ENCODE results near the gene SDR42E2.

The SDR42E2 gene

DNA sequence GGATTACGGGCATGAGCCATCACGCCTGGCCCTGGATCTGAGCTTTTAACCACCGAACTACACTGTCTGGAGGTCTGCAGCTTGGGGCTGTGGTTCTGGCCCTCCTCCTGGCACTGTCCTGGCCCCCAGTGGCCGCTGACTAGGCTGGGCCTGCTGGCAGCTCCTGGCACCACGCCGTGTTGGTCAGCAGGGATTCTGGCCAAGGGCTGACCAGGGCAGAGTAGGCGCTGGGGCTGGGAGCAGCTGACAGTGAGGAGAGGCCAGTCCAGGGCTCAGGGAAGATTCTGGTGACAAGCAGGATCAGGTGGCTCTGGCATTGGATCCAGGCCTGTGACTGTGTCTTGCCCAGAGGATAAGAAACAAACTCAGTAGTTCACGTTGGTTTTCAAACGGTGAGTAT, 58.4 kb downstream of the SDR42E2 start:
- no peak overlapping the region for H3K4me3 ChIP-seq (ENCODE audit: low read length in 2 of 2)
- H3K27ac ChIP-seq (ENCODE audit: low read depth in 2 of 2, low read length in 2 of 2), result peak overlapping the region in 1 of 2 donors; percentile 38
- peaks cover 10 to 11% of the 10 kb centered on the region in 2 donors for H3K4me1 ChIP-seq (ENCODE audit: control insufficient read depth in 2 of 2, insufficient read depth in 2 of 2, low read length in 2 of 2)
- no peak overlapping the region for H3K9ac ChIP-seq (ENCODE audit: low read depth in 1 of 2, low read length in 2 of 2)
- no peaks in the 10 kb centered on the region for H3K27me3 ChIP-seq (ENCODE audit: control insufficient read depth in 2 of 2, insufficient read depth in 2 of 2, low read length in 2 of 2)
- H3K36me3 ChIP-seq (ENCODE audit: control insufficient read depth in 2 of 2, insufficient read depth in 2 of 2, low read length in 2 of 2), result peaks cover 0 to 2% of the 10 kb centered on the region in 2 donors
- H3K9me3 ChIP-seq (ENCODE audit: control insufficient read depth in 2 of 2, low read length in 2 of 2), result no peaks in the 10 kb centered on the region

DNA sequence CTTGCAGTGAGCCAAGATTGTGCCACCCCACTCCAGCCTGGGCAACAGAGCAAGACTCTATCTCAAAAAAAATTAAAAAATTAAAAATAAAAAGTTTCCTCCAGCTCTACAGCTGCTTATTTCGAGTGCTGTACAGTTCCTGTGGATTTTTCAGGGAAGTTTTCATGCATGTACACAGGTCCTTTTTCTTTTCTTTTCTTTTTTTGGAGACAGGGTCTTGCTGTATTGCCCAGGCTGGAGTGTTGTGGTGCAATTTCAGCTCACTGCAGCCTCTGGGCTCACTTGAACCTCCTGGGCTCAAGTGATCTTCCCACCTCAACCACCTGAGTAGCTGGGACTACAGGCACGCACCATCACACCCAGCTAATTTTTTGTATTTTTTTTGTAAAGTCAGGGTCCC, 59.7 kb downstream of the SDR42E2 start:
- Histone ChIP-seq H3K4me1 (ENCODE audit: control insufficient read depth in 2 of 2, insufficient read depth in 2 of 2, low read length in 2 of 2) (peaks cover 10 to 11% of the 10 kb centered on the region in 2 donors), H3K9ac (ENCODE audit: low read depth in 1 of 2, low read length in 2 of 2) (no peak overlapping the region), H3K9me3 (ENCODE audit: control insufficient read depth in 2 of 2, low read length in 2 of 2) (no peaks in the 10 kb centered on the region), H3K4me3 (ENCODE audit: low read length in 2 of 2) (no peak overlapping the region), H3K27me3 (ENCODE audit: control insufficient read depth in 2 of 2, insufficient read depth in 2 of 2, low read length in 2 of 2) (no peaks in the 10 kb centered on the region), H3K36me3 (ENCODE audit: control insufficient read depth in 2 of 2, insufficient read depth in 2 of 2, low read length in 2 of 2) (peaks cover 0 to 2% of the 10 kb centered on the region in 2 donors), H3K27ac (ENCODE audit: low read depth in 2 of 2, low read length in 2 of 2) (no peak overlapping the region)

DNA sequence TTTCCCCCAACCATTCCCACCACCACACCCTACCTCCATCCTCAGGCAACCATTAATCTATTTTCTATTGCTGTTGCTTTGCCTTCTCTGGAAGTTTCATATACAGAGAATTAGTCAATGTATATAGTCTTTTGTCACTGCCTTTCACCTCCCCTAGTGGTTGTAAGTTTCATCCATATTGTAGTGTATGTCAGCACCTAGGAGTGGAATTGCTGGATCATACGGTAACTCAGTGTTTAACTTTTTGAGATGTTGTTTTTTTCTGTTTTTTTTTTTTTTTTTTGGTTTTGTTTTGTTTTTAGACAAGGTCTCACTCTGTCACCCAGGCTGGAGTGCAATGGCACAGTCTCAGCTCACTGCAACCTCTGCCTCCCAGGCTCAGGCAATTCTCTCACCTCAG, 60.7 kb downstream of the SDR42E2 start:
- Histone ChIP-seq H3K36me3 (ENCODE audit: control insufficient read depth in 2 of 2, insufficient read depth in 2 of 2, low read length in 2 of 2) (peaks cover 0 to 2% of the 10 kb centered on the region in 2 donors), H3K4me1 (ENCODE audit: control insufficient read depth in 2 of 2, insufficient read depth in 2 of 2, low read length in 2 of 2) (peaks cover 9 to 11% of the 10 kb centered on the region in 2 donors), H3K4me3 (ENCODE audit: low read length in 2 of 2) (no peak overlapping the region), H3K9me3 (ENCODE audit: control insufficient read depth in 2 of 2, low read length in 2 of 2) (no peaks in the 10 kb centered on the region), H3K27ac (ENCODE audit: low read depth in 2 of 2, low read length in 2 of 2) (no peak overlapping the region), H3K9ac (ENCODE audit: low read depth in 1 of 2, low read length in 2 of 2) (no peak overlapping the region), H3K27me3 (ENCODE audit: control insufficient read depth in 2 of 2, insufficient read depth in 2 of 2, low read length in 2 of 2) (no peaks in the 10 kb centered on the region)

DNA sequence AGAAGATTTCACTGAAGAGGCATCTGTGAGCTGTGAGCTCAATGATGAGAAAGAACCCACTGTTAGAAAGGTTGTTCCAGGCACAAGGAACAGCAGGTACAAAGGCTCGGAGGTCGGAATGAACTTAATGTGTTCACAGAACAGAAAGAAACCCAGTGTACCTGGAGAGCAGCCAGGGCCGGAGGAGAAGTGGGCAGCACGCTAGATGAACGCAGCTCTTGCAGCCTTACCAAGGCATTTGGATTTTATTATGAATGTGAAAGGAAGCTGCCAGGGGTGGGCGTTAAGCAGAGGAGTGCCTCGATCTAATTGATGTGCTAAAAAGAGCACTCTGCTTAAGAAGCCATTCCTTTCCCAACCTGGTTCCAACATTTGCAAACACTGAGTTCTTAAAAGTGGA, 62.8 kb downstream of the SDR42E2 start:
- H3K4me1 ChIP-seq (ENCODE audit: control insufficient read depth in 2 of 2, insufficient read depth in 2 of 2, low read length in 2 of 2), result peaks cover 3 to 8% of the 10 kb centered on the region in 2 donors
- H3K9me3 ChIP-seq (ENCODE audit: control insufficient read depth in 2 of 2, low read length in 2 of 2), result no peaks in the 10 kb centered on the region
- no peaks in the 10 kb centered on the region for H3K27me3 ChIP-seq (ENCODE audit: control insufficient read depth in 2 of 2, insufficient read depth in 2 of 2, low read length in 2 of 2)
- H3K4me3 ChIP-seq (ENCODE audit: low read length in 2 of 2), result no peak overlapping the region
- H3K36me3 ChIP-seq (ENCODE audit: control insufficient read depth in 2 of 2, insufficient read depth in 2 of 2, low read length in 2 of 2), result peaks cover 3 to 4% of the 10 kb centered on the region in 2 donors
- no peak overlapping the region for H3K9ac ChIP-seq (ENCODE audit: low read depth in 1 of 2, low read length in 2 of 2)
- no peak overlapping the region for H3K27ac ChIP-seq (ENCODE audit: low read depth in 2 of 2, low read length in 2 of 2)

DNA sequence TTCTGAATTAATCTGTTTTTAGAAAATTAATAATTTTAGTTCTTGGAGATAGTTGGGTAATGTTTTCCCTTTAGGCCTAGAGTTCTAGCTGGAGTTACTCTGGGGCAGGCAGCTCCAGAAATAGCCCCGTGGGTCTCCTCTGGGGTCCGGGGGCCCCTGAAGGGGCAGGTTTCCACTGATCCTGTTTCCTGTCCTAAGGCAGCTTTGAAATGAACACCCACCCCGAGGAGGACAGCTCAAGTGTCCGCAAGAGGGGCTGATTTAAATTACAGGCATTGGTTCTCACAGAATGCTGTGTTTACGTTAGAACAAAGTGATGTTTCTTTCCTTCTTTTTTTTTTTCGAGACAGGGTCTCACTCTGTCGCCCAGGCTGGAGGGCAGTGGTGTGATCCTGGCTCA, 67.6 kb downstream of the SDR42E2 start:
- Histone ChIP-seq H3K4me3 (ENCODE audit: low read length in 2 of 2) (no peak overlapping the region), H3K27ac (ENCODE audit: low read depth in 2 of 2, low read length in 2 of 2) (no peak overlapping the region), H3K27me3 (ENCODE audit: control insufficient read depth in 2 of 2, insufficient read depth in 2 of 2, low read length in 2 of 2) (no peaks in the 10 kb centered on the region), H3K9ac (ENCODE audit: low read depth in 1 of 2, low read length in 2 of 2) (no peak overlapping the region), H3K4me1 (ENCODE audit: control insufficient read depth in 2 of 2, insufficient read depth in 2 of 2, low read length in 2 of 2) (peaks cover 15 to 18% of the 10 kb centered on the region in 2 donors), H3K36me3 (ENCODE audit: control insufficient read depth in 2 of 2, insufficient read depth in 2 of 2, low read length in 2 of 2) (peaks cover 3 to 4% of the 10 kb centered on the region in 2 donors), H3K9me3 (ENCODE audit: control insufficient read depth in 2 of 2, low read length in 2 of 2) (no peaks in the 10 kb centered on the region)

DNA sequence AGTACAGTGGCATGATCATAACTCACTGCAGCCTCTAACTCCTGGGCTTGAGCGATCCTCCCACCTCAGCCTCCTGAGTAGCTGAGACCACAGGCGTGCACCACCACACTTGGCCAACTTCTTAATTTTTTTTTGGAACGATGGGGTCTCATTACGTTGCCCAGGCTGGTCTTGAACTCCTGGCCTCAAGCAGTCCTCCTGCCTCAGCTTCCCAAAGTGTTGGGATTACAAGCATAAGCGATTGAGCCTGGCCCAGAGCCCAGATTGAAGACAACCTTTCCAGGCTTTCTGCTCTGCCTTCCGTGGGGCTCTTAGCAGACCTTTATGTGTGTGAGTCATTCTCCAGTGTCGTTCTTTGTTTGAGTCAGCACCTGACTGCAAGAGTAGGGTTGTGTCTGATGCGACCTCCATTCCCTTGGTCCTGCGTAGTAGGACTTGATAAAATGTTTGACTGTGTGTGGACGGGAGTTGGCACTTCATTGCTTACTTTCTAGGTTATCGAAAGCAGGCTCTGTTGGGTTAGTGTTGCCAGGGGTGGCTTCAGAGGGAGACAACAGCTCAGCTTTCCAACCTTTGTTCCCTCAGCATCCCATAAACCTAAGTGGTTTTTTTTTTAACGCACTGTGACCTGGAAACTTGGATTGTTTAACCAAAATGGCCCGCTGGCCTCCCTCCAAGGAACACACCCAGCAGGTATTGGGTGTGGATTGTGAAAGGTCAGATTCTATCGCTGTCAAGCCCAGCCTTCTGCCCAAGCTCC, 70.2 kb downstream of the SDR42E2 start:
- peaks cover 18 to 22% of the 10 kb centered on the region in 2 donors for H3K4me1 ChIP-seq (ENCODE audit: control insufficient read depth in 2 of 2, insufficient read depth in 2 of 2, low read length in 2 of 2)
- H3K27me3 ChIP-seq (ENCODE audit: control insufficient read depth in 2 of 2, insufficient read depth in 2 of 2, low read length in 2 of 2), result no peaks in the 10 kb centered on the region
- peak overlapping the region; percentile 0 to 35 for H3K4me3 ChIP-seq (ENCODE audit: low read length in 2 of 2)
- peak overlapping the region in 1 of 2 donors; percentile 54 for H3K9ac ChIP-seq (ENCODE audit: low read depth in 1 of 2, low read length in 2 of 2)
- H3K27ac ChIP-seq (ENCODE audit: low read depth in 2 of 2, low read length in 2 of 2), result peak overlapping the region; percentile 86 to 93
- H3K36me3 ChIP-seq (ENCODE audit: control insufficient read depth in 2 of 2, insufficient read depth in 2 of 2, low read length in 2 of 2), result peaks cover 3 to 4% of the 10 kb centered on the region in 2 donors
- H3K9me3 ChIP-seq (ENCODE audit: control insufficient read depth in 2 of 2, low read length in 2 of 2), result no peaks in the 10 kb centered on the region

GRCh38 chr16:22233037-22233372, 70.7 kb downstream of the SDR42E2 start:
- Histone ChIP-seq H3K4me1 (ENCODE audit: control insufficient read depth in 2 of 2, insufficient read depth in 2 of 2, low read length in 2 of 2) (peaks cover 18 to 22% of the 10 kb centered on the region in 2 donors), H3K4me3 (ENCODE audit: low read length in 2 of 2) (no peak overlapping the region), H3K36me3 (ENCODE audit: control insufficient read depth in 2 of 2, insufficient read depth in 2 of 2, low read length in 2 of 2) (peaks cover 3 to 4% of the 10 kb centered on the region in 2 donors), H3K27ac (ENCODE audit: low read depth in 2 of 2, low read length in 2 of 2) (peak overlapping the region; percentile 82 to 86), H3K9ac (ENCODE audit: low read depth in 1 of 2, low read length in 2 of 2) (peak overlapping the region in 1 of 2 donors; percentile 39), H3K27me3 (ENCODE audit: control insufficient read depth in 2 of 2, insufficient read depth in 2 of 2, low read length in 2 of 2) (no peaks in the 10 kb centered on the region), H3K9me3 (ENCODE audit: control insufficient read depth in 2 of 2, low read length in 2 of 2) (no peaks in the 10 kb centered on the region)

DNA sequence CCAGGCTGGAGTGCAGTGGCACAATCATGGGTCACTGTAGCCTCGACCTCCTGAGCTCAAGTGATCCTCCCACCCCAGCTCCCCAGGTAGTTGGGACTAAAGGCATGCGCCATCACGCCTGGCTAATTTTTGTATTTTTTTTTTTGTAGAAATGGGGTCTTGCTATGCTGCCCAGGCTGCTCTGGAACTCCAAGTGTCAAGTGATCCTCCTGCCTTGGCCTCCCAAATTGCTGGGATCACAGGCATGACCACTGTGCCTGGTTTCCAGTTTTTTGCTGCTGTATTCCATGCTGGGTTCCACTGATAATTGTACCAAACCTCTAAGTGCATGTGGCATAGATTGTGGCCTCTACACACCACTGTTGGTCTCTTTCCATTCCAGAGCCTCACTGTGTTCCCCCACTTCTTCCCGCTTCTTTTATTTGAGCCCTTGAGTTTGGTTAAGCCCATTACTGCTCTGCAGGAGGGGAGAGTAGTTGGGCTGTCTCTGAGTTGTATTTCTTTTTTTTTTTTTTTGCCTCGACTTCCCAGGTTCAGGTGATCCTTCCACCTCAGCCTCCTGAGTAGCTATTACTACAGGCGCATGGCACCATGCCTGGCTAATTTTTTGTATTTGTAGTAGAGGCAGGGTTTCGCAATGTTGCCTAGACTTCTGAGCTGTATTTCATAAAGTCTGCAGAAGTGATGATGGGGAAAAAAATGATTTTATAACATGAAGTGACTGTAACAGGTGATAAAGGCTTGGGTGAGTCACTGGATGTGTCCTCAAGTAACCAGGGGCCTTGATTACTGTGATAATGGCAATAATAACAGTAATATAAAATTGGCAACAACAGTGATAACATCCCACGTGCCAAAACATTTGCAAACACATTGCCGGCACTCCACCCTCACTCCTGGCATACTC, 73.8 kb downstream of the SDR42E2 start:
- H3K9me3 ChIP-seq (ENCODE audit: control insufficient read depth in 2 of 2, low read length in 2 of 2), result no peaks in the 10 kb centered on the region
- H3K27me3 ChIP-seq (ENCODE audit: control insufficient read depth in 2 of 2, insufficient read depth in 2 of 2, low read length in 2 of 2), result no peaks in the 10 kb centered on the region
- peaks cover 25 to 28% of the 10 kb centered on the region in 2 donors for H3K4me1 ChIP-seq (ENCODE audit: control insufficient read depth in 2 of 2, insufficient read depth in 2 of 2, low read length in 2 of 2)
- H3K4me3 ChIP-seq (ENCODE audit: low read length in 2 of 2), result no peak overlapping the region
- peaks cover 4 to 5% of the 10 kb centered on the region in 2 donors for H3K36me3 ChIP-seq (ENCODE audit: control insufficient read depth in 2 of 2, insufficient read depth in 2 of 2, low read length in 2 of 2)
- H3K27ac ChIP-seq (ENCODE audit: low read depth in 2 of 2, low read length in 2 of 2), result peak overlapping the region; percentile 62 to 66
- no peak overlapping the region for H3K9ac ChIP-seq (ENCODE audit: low read depth in 1 of 2, low read length in 2 of 2)

DNA sequence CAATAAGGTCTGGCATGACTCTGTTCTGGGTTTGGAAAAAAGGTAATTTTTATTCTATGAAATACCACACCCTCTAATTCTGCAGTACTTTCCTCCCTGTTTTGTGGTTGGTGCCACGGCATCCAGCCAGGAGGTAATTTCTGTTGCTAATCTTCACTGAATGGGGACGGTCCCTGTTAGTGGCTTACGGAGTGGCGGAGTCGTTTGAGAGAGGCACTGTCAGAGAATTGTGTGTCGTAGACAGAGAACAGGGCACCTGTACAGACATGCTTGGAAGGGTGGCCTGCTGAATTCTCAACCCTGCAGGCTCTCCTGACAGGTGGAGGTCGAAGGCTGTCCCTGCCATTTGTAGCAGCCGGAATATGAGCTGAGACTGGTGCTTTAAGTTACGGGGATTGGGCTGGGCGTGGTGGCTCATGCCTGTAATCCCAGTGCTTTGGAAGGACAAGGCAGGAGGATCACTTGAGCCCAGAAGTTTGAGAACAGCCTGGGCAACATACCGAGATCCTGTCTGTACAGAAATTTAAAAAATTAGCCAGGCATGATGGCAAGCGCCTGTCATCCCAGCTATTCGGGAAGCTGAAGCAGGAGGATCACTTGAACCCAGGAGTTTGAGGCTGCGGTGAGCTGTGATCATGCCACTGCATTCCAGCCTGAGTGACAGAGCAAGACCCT, 77.0 kb downstream of the SDR42E2 start:
- Histone ChIP-seq H3K36me3 (ENCODE audit: control insufficient read depth in 2 of 2, insufficient read depth in 2 of 2, low read length in 2 of 2) (peaks cover 4 to 6% of the 10 kb centered on the region in 2 donors), H3K9me3 (ENCODE audit: control insufficient read depth in 2 of 2, low read length in 2 of 2) (no peaks in the 10 kb centered on the region), H3K27ac (ENCODE audit: low read depth in 2 of 2, low read length in 2 of 2) (peak overlapping the region in 1 of 2 donors; percentile 2), H3K27me3 (ENCODE audit: control insufficient read depth in 2 of 2, insufficient read depth in 2 of 2, low read length in 2 of 2) (no peaks in the 10 kb centered on the region), H3K4me3 (ENCODE audit: low read length in 2 of 2) (no peak overlapping the region), H3K4me1 (ENCODE audit: control insufficient read depth in 2 of 2, insufficient read depth in 2 of 2, low read length in 2 of 2) (peaks cover 10 to 13% of the 10 kb centered on the region in 2 donors), H3K9ac (ENCODE audit: low read depth in 1 of 2, low read length in 2 of 2) (no peak overlapping the region)

Data from mucosa of rectum (tissue), 2 donors.